Right renal pelvis (tissue), 4 donors: Measurements from ENCODE around the gene TBATA. TPM values are rescaled to one million over a fixed set of nuclear protein-coding genes. Genes with fewer than 3 reads are reported as not detected.
"Not testable (repeated sequence)": the region's sequence is repeated elsewhere in the genome, so short reads cannot be mapped to it uniquely, and the experiment has no call there.

Experiments
- DNase-seq, 4 donors: peaks; one replicate each; pipeline ENCODE4 v3.0.0-alpha.2; 2013; ENCODE audit warnings: low read depth in 4 of 4, low spot score in 3 of 4, missing footprints in 1 of 4
- polyA plus RNA-seq, 4 donors: library from polyadenylated mRNA; unstranded; fragments of 120-200 nt; gene quantifications; one replicate each; pipeline ENCODE4 v1.2.1, GENCODE V29; 2013; ENCODE audit not compliant: insufficient read length in 4 of 4

Gene TBATA
- polyA plus RNA-seq, 4 donors: 0.27 TPM; not detected in 3

- no peak for DNase-seq
These were observed 5.4 kb downstream of the TBATA start for GRCh38 chr10:70779511-70780369.

- no peak for DNase-seq
These were observed 6.1 kb downstream of the TBATA start for GRCh38 chr10:70779088-70779487.

GRCh38 chr10:70778267-70778924, 6.8 kb downstream of the TBATA start:
- no peak for DNase-seq

- no peak for DNase-seq
These were observed 7.9 kb downstream of the TBATA start for GRCh38 chr10:70777063-70777875.

- no peak for DNase-seq
These were observed 8.6 kb downstream of the TBATA start for GRCh38 chr10:70776455-70777005.

GRCh38 chr10:70775679-70776454, 9.3 kb downstream of the TBATA start:
- DNase-seq: no peak

- no peak for DNase-seq
These were observed 10.1 kb downstream of the TBATA start for GRCh38 chr10:70774810-70775678.

- DNase-seq: no peak
These were observed 11.0 kb downstream of the TBATA start for GRCh38 chr10:70773965-70774809.

GRCh38 chr10:70773461-70773860, 11.7 kb downstream of the TBATA start:
- no peak for DNase-seq

GRCh38 chr10:70772627-70773026, 12.6 kb downstream of the TBATA start:
- DNase-seq: no peak

- no peak for DNase-seq
These were observed 13.6 kb downstream of the TBATA start for GRCh38 chr10:70771311-70772194.

GRCh38 chr10:70770516-70770915, 14.7 kb downstream of the TBATA start:
- DNase-seq: not testable (repeated sequence)

- no peak for DNase-seq
These were observed 15.2 kb downstream of the TBATA start for GRCh38 chr10:70770001-70770400.

- no peak for DNase-seq
These were observed 16.1 kb downstream of the TBATA start for GRCh38 chr10:70769121-70769520.

- not testable (repeated sequence) for DNase-seq
These were observed 17.0 kb downstream of the TBATA start for GRCh38 chr10:70768026-70768685.

GRCh38 chr10:70765794-70766594, 19.2 kb downstream of the TBATA start:
- no peak for DNase-seq
